NCI-H748 treated with DMSO at 0.1 percent for 48 hours (cell line): Measurements from ENCODE around the gene ABT1.

Experiments
- DNase-seq: peaks from one replicate; lab custom pipeline; 2025; lab: John Stamatoyannopoulos, UW

Gene ABT1

DNA sequence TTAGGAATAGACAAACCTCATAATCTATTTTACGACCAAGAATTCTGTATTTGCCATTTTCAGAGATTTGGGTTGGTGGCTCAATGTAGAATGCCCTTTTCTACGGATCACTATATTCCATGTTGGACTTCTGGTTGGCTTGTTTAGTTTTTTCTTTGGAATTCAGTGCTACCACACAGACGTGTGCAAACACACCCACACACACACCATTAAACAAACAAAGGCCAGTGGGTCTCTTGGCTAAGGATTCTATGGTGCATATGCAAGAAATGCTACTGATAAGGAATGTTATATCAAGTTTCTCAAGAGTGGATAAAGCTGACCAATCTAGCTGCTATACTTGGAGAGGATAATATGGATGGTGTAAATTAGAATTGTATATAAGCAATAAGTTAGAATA is 8.0 kb downstream of the ABT1 start:
- no peak for DNase-seq

DNA sequence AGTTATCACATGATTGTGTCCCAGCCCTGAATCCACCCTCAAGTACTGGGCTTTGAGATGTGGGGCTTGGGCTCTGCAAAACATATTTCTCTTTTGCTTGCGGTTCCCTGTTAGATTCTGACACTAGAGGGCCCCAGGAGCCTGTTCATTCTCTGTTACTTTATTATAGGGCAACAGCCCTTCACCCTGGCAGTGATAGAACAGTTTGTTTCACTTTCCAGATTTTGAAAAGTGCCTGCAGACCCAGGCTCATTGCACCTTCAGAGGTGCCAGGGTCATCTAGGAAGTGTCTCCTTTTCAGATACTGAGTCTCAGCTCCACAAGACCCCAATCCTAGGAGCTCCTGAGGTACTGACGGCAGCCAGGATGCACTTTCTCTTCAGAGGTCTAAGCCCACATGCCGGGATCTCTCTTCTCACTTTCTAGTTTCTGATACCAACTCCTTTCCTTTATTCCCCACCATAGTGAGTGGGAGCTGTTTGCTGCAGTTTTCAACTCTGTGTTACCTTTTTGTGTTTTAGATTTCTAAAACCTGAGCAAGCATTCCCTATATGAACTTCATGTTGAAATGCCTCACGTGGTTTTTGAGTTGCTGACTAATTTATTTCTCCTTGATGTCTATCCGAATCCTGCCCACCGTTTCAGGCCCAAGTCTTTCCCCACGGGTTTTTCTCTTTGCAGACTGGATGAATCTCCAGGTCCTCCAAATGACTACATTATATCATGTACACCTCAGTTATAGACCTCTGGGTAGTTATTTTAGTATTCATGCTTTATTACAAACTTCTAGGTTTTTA is 10.9 kb downstream of the ABT1 start:
- DNase-seq, result peak; percentile 84

- no peak for DNase-seq
Measured at GRCh38 chr6:26609463-26609862, 12.7 kb downstream of the ABT1 start.

DNA sequence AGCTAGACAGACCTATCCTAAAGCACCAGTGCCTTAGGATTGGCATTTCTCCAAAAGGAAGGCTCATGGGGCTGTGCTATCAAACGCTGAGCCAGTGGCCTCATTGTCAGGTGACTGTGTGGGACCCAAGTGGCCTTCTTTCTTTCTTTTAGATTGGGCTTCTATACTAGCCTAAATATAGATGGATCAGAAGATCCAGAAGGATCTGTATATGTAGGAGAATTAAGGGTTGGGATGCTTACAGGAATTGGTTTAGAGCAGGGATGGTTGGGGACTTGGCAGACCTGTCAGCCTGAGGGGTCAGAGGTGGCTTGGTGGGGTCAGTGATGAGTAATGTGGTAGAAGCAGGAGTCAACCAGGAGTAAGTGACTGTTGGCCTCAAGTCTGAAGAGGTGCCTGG is 14.8 kb downstream of the ABT1 start:
- no peak for DNase-seq

- no peak for DNase-seq
Measured at GRCh38 chr6:26613201-26613600, 16.4 kb downstream of the ABT1 start.

GRCh38 chr6:26613689-26614683 is 17.2 kb downstream of the ABT1 start:
- DNase-seq, result no peak

DNA sequence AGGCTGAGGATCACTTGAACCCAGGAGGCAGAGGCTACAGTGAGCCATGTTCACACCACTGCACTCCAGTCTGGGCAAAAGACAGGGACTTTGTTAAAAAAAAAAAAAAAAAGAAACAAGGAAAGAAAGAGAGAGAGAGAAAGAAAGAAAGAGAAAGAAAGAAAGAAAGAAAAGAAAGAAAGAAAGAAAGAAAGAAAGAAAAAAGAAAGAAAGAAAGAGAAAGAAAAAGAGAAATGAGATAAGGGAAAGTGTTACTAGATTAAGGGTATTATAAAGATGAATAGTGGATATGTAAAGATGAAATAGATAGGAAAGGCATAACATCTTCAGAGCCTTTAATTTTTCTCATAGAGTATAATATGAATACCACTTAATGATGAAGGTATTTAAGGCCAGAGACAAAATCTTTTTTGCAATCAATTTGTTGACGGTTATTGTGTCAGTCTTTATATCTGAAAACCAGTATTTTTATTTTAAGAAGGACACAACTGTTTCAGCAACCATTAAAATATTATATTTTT is 26.6 kb downstream of the ABT1 start:
- no peak for DNase-seq

DNA sequence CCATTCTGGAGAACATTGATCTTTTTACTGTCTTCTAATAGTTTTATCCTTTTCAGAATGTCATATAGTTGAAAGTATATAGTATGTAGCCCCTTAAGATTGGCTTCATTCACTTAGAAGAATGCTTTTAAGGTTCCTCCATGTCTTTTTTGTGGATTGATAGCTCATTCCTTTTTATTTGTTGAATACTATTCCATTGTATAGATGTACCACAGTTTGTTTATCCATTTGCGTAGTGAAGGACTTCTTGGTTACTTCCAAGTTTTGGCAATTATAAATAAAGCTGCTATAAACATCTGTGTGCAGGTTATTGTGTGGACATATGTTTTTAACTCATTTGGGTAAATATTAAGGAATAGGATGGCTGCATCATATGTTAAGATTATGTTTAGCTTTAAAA is 27.8 kb downstream of the ABT1 start:
- no peak for DNase-seq

GRCh38 chr6:26627843-26628242 is 31.1 kb downstream of the ABT1 start:
- DNase-seq, result no peak

- DNase-seq, result no peak
Measured at GRCh38 chr6:26629359-26629758, 32.6 kb downstream of the ABT1 start.

GRCh38 chr6:26640806-26641205 is 44.1 kb downstream of the ABT1 start:
- DNase-seq, result no peak

- no peak for DNase-seq
Measured at GRCh38 chr6:26646074-26646473, 49.3 kb downstream of the ABT1 start.
